HG03280 (cell line): ENCODE results near the gene SSH2.

Experiments
- ATAC-seq: cut with Tn5 transposase; IDR thresholded peaks from one replicate; pipeline ENCODE4 v1.9.1; 2021; ENCODE audit warnings: mild to moderate bottlenecking, moderate library complexity; ENCODE audit not compliant: unreplicated experiment

The SSH2 gene

DNA sequence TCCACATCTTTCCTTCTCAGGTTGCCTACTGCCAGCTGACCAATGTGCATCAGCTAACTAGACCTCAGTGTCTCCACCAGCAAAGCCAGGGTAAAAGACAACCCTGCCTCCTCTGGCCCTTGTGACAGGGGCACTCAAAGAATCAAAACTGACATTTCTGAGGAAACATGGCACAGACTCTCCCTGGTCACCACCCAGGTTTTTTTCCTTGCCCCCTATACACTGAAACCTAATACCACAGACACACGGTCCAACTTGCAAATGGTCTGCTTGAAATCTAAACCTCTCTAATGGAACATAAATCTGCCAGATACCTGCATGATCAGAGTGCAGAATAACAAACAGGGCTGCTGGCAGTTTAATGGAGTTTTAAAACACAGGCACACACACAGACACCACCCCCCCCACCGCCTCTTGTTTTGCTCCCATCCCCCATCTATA, 287.8 kb downstream of the SSH2 start:
- ATAC-seq: no peak

DNA sequence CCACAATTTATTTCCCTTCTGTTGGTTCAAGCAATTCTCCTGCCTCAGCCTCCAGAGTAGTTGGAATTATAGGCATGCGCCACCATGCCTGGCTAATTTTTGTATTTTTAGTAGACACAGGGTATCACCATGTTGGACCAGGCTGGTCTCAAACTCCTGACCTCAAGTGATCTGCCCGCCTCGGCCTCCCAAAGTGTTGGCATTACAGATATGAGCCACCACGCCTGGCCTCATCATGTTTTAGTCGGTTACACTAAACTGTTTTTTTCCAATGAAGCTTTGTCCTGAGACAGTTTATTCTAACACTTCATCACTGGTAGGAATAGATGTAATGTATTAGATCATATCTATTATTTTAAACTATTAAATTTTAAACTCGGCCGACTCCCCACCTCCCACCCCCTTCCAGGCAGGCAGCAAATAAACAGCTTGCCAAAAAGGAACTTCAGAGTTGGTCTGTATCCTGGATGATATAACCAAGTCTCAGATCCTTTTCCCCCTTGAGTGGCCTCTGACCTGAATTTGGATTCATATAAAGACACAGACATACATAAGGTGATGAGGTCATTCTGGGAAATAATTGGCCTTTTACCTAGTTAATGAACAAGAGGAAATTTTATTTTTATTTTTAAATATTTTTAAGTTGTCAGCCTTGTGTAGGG, 288.9 kb downstream of the SSH2 start:
- no peak for ATAC-seq

DNA sequence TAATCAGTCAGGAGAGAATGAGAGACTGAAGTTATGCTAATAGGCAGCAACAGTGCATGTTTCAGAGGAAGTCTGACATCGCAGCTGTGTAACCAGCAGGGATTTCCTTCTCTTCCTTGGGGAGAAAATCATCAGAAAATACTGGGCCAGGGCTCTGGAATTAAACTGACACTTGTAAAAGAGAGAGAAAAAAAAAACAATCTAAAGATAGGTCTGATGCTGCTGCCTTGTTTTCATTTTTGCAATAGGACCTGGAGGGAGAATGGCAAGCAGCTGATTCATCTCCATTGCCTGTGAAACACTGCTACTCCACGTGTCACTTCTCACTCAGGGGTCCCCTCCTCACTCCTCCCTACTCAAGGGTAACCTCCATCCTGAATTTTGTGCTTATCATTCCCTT, 289.6 kb downstream of the SSH2 start:
- no peak for ATAC-seq

DNA sequence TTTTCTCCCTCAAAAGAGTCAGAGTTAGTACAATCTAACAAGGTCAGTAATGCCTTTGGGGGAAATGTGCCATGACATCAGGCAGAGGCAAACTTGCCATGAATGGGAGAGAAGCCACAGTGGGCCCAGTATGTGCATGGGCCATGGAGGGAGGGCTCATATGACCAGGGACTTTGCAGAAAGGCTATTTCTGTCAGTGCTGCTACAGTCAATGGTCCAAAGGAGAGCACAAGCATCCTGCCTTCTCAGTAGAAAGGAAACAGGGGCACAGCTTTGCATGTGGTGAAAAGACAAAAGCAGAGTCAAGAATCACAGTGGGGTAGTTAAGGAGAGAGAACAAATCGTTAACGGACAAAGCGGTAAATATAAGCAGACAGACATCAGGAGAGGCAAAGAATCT, 296.1 kb downstream of the SSH2 start:
- no peak for ATAC-seq

DNA sequence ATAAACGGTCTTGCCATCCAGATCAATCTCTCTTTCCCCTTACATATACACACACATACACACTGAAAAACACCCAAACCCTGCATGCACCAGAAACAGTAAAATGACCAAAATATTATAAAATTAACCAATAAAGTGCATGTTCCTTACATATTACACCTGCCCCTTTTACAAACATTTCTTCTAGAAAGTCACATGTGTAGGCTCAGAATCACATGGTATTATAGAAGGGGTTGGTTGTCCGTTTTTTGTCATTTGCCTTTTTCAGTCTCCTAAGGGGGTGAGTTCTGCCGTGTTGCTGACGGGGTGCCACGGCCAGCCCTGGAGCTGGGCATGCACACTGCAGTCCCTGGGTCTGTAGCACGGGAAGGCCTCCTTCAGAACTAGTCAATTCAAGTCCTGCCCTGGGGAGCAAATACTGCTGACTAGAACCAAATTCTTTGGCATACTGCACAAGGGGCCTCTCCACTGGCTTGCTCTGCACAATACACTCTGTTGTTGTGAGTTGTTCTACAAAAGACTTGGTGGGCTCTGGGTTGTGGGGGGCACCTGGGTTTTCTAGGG, 299.3 kb downstream of the SSH2 start:
- no peak for ATAC-seq

DNA sequence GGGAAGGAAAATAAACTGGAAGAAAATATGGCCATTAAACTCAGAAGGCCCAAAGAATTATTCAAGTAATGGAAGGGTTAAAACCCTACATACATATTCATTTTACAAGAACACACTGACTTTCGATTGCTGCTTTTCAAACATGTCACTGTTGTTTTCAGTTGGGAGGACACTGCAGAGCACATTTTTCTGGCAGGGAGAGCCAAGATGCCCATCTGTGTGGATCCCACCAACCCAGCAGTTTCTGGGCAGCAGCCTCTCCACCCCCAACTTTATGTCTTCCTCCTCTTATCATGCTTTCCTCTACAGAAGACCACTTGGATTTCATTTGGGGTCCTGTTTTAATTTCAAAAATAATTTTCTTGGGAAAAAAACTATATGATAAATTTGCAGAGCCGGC, 300.2 kb downstream of the SSH2 start:
- no peak for ATAC-seq

DNA sequence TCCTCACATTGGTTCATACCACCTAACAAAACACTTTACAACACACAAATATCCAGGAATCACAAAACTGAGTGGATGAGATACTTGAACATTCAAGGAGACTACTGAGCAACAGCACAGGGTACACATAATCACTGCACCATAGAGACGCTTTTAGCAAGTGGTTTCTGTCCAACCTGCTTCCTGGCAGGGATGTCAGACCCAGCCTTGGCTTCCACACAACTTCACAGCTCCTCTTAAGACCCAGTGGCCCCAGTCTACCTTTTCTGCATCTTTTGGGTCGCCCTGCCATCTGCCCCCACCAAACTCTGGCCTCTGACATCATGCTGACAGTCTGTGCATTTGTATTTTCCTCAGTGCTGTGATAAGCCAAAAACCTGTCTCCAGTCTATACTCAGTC, 301.4 kb downstream of the SSH2 start:
- ATAC-seq: no peak

DNA sequence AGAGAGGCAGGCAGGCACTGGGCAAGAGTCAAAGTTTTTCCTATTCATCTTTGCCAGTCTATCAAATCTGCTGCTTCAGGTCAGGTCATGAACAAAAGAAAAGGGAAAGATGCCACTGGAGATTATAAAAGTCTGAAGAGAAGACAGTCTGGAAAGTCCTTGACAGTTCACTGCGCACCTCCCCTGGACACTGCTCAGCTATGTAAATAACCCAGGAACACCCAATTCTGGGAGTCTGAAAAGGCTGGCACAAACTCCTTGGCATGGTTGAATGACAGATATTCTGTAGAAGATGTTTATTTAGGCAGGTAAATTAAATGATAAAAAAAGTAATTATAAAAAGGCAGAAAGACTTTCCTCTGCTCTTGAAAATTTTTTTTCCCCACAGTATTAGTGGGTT, 302.1 kb downstream of the SSH2 start:
- ATAC-seq: no peak

DNA sequence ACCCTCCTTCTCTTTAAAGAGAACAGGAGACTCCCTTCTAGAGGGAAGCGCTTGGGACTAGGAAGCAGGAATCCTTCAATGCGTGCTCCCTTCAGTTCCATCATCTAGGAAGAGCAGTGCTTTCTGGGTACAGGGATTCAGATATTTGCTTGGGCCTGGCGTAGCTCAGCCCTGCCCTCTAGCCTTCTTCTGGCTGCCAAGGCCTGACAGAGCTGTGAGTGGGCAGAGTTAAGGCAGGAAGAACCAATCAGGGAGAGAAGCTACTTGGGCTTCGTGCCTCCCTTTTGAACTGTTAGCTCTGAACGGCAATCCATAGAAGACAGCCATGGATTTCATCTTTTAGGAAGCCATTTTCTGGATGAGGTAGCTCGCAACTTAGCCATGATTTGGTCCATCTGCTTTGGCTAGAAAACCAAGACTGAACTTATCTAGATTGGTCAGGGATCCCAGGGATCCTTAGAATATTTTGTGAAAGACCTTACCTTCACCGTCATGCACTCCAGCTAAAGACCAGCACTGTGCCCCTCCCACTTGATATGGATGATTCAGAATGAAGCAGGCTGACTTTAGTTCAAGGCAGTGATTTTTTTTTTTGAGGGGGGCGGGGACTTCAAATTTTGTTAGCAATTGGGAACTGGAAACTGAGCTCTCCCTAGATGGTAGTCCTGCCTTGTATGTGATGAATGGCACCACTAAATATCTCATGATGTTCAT, 304.8 kb downstream of the SSH2 start:
- ATAC-seq: no peak

DNA sequence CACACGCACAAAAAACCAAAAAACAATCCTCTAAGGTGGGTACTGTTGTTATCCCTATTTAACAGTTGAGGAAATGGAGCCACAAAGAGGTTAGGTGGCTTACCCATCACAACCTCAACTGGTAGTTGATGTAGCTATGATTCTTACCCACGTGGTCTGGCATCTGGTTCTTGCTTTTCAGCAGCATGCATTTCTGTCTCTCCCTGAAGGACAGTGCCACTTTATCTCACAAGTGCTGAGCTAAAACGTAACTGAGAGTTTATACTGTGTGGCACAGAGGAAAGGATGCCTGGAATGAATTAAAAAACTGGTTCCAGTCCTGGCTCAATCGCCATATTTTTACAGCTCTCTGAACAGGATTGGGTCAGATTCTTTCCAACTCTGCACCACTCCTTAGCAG, 305.4 kb downstream of the SSH2 start:
- ATAC-seq: no peak

DNA sequence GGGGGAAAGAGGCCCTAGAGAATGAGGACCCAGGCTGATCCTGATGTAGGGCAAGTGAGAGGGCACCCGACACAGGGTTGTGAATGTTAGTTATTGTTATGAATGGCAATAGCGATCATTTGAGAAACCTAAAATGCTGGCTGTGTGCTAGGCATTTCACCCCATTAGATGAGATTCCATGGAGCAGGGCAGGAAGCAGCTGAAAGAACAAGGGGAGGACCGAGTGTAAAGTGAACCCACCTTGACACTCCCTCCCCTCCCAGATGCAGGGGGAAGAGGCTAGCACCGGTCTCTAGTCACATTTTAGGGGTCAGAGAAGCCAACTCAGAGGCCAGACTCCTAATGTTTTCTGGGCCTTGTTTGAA, 306.8 kb downstream of the SSH2 start:
- no peak for ATAC-seq

DNA sequence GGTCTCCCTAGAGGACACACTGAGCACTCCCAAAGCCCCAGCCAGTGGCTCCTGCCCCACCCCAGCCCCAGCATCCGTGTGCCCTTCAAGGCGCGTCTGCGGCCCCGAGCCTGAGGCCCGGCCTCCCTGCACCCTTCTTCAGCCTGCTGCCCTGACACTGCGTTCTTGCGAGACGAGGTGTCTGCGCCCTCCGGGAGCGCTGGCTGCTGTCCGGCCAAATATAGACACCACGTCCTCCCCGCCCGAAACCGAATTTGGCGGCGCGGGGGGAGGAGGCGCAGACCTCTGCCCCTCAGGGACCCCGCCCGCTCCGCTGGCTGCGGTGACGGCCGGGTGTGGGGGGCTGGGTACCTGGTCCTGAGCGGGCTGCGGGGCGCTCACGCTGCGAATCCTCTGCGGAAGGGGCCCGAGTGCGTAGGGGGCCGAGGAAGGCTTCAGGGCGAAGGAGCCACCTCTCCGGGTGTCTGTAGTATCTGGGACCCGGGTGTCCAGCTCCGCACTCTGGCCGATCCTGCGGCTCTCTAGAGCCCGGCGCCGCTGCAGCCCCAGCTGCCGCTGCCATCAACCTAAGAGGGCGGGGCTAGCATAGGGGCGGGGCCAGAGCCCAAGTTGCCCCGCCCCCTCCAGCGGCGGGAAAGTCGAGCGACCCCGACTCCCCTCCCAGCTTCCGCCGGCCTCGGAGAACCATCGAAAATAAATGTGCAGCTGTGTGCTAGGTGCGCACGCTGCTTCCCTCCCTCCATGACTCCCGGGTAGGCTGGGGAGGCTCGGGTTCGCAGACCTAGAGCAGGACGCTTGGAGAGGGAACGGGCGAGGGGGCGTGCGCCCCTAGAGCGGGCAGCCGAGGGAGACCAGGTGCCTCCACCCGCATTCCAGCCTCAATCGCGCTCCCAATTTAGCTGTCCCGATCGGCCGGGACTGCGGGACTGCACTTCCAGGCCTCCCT, 307.4 kb downstream of the SSH2 start, which contains the start of gene CORO6:
TSS of gene CORO6 (minus strand) at position 576 of the 946 bp plus-strand sequence. CDS start 1,491 bp downstream, outside the sequence.
- ATAC-seq: peak; percentile 49

DNA sequence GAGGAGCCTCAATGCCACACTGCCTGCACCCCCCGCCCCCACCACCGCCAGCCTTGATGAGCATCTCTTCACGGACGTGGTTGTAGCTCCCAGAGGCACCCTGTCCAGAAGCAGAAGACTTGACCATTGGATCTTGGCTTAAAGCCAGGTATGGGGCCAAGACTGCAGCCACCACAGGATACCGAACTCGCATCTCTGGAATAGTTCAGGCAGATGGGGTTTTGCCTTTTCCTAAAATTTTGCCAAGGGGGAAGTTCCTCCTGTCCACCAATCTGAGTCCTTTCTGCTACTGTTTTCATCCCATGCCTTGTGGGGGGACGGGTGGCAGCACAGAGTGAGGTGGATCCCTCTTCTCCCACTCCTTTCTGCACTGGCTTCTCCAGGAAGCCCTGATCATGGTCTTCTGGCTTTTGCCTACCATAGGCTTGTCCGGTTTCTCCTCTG, 308.3 kb downstream of the SSH2 start:
- ATAC-seq: no peak

DNA sequence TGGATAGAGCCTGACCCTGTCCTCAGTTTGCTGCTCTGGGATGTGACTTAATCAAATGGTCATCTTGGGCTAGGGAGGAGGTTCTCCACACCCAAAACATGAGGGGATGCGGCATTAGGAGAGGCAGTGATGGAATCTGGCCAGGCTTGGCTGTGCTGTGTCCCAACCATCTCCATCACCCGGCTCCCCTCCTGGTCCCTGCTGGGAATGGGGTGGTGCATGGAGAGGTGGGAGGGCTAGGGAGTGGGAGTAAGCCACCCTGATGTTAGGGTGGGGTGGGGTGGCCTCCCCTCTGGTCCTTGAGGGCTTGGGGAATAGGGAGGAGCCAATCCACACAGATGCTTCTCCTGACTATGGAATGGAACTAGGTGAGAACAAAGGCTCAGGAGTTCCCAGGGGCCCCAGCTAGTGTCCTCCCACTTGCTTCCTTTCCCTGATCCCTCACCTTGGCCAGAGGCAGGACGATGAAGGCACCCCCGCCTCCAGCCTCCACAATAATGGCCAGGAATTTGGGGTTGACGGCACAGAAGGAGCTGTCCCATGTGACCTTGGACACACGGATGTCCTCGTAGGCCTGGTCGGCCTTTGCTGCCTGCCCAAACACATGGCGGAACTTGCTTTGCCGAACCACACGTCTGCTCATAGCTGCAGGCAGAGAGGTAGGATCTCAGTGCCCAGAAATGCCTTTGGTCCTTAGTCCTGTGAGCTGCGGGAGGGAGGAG, 309.1 kb downstream of the SSH2 start:
- ATAC-seq: no peak

DNA sequence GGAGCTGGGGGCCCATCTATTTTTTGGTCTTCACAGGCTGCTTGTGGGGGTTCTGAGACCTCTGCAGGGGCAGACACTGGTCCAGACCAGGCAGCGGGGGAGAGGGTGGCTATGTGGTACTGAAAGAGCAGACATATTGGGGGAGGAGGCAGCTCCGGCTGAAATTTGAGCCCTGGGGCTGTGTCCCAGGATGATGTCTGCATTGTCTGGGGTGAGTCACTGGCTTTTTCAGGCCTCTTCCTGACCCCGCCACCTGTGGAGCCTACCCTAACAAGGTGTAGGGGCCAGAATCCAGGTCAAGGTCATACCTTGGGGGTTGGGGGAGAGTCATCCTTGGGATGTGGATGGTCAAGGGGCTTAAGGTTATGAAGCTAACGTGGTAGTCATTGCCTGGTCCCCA, 309.8 kb downstream of the SSH2 start:
- ATAC-seq: no peak

DNA sequence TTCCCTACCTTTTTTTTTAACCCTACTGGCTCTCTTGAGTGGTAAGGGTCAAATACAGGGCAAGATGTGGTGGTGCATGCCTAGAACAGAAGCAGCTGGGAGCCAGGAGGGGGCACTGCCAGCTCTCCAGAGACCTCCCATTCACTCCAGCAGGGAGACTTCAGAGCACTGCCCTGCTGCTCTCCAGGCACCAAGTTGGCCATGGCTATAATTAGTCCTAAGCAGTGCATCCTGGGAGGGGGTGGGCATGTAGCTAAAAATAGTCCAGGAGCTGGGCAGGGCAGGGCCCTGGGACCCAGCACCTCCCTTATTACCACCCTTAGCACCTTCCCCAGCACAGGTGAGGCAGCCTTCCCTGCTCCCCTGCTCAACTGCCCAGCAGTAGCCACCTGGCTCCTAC, 310.8 kb downstream of the SSH2 start:
- ATAC-seq: no peak

DNA sequence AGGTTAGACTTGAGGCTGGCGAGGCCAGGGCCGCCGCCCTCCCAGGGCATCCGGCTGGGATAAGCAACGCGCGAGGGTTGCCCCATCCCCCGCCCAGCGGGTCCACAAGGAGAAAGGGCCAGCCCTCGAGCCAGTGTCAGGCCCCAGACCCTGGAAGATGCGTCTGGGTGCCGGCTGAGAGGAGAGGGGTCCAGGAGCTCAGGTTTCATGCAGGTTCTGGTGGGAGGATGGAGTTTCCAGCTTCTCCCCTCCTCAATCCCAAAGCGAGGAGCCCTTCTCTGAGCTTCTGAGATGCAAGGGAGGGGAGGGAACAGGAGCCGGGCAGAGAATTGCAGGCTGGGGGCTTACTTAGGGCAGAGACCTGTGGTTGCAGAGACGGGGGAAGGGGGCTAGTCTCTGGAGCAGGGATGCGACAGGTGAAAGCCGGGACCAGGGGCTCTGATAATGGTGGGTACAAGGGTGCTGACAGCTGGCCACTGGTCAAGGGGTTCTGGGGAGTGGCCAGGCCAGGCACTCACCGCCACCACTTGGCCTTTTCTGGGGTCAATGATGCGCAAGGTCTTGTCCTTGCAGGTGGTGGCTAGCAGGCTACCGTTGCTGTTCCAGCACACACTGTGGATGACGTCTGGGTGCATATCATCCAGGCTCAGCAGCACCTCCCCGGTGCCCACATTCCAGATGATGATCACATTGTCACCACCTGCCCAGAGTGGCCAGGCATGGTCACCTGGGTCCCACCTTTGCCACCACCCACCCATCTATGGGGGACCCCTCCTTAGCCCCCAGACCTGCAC, 311.6 kb downstream of the SSH2 start:
- ATAC-seq: no peak

DNA sequence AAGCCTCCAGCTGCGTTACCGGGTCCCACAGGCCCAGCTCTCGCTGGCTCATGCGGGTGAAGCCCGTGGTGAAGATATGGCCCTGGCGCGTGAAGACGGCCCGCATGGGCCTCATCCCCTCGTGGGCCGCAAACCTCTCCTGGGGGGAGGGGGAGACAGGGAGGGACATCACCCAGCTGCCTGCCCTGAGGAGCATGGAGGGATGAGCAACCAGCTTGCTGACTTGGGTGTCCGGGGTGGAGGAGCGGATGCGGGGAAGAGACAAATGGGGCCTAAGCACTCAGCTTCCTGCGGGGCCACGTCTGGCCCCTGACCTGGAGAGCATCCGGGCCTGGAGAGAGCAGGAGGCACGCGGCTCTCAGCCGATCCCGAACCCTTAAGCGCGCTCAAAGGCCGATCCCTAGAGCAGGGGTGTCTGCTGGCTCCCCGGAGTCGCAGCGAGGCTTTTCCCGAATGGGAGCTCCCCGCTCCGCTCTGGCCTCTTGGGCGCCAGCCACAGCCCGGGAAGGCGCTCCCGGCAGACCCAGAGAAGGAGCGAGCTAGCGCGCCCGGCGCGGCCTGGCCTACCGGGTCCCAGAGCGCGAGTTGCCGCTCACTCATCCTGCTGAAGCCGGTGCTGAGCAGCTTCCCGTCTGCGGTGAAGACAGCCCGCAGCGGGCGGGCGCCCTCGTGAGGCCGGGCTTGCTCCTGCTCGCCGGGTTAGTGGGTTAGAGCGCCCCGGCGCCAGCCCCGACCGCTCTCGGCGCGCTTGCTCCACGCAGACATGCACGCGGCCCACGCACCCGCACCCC, 312.4 kb downstream of the SSH2 start:
- no peak for ATAC-seq

DNA sequence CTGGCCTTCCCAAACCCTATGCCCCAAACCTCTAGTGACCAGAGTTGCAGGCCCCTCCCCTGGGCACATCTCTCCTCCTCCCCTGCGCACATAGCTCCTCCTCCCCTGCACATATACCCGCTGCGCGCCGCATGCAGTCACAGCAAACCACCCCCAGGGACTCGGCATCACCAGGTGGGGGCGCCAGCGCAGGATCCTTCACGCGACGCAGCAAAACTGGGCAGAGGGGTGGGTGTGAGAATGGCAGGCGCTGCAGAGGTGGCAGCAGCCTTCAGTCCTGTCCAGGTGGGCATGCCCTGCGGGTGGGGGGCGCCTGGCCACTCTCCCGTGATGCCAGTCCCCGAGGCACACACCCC, 312.9 kb downstream of the SSH2 start:
- peak; percentile 49 for ATAC-seq
